UCSD-AML1 (cell line): ENCODE measurements around the gene CDH11.

Experiments used
- DNase-seq: peaks from one replicate; lab custom pipeline; 2025; ENCODE audit not compliant: unreplicated experiment; lab: John Stamatoyannopoulos, UW

Gene CDH11

DNA sequence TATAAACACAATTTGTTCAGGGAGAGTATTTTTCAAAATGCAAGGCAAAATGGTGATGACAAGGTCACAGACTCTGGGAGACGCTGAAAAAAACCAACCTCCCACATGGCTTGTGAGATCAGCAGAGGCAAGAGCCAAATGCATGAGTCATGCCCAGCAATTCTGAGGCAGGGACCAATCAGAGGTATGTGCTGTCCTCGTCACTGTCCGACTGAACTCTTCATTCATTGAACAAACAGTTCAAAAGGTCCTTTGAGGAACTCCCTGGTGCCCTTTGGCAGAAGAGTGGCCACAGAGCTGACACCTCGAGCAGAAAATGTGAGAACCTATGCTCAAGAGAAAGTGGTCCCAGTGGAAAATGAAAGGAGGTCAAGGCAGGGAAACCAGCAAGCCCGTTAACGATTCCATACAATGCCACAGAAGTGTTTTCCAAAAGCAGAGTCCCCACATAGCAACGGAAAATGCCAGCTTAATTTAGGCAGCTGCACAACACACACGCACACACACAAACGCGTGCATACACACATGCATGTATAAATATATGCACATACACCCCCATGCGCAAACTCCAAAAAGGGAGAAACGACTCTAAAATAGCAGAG, 50.9 kb downstream of the CDH11 start:
- no peak for DNase-seq

DNA sequence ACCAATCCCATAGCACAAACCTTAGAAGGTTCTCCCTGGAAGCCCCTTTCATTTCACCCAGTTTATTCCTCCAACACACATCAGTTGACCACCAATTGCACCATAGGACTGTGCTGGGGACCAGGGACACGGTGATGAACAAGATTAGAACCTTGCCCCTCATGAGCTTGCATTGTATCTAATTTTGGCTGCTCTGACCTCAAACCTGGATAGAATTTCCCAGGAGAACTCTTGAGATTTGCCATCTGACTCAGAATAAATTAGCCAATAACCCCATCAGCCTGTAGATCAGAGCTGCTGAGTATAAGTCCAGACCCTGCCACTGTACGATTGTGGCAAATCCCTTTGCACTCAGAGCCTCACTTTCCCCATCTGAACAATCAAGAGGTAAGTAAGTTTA, 52.1 kb downstream of the CDH11 start:
- no peak for DNase-seq

DNA sequence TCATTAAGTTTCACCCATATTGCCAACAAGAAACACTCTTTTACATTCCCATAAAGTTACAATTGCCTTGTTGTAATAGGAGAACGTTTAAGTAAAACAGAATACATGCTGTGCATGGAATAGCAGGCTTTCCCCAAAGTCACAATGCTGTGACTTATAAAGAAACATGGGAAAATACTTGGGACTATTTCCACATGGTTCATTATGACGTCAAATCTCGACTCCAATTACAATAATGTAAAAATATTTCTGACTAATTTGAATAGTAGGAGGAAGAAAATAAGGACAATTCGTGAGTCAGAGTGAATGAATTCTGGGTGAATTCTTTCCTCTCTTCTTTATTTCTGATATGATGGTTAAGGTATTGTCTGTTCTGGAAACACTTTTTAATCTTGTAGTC, 52.8 kb downstream of the CDH11 start:
- DNase-seq: no peak

DNA sequence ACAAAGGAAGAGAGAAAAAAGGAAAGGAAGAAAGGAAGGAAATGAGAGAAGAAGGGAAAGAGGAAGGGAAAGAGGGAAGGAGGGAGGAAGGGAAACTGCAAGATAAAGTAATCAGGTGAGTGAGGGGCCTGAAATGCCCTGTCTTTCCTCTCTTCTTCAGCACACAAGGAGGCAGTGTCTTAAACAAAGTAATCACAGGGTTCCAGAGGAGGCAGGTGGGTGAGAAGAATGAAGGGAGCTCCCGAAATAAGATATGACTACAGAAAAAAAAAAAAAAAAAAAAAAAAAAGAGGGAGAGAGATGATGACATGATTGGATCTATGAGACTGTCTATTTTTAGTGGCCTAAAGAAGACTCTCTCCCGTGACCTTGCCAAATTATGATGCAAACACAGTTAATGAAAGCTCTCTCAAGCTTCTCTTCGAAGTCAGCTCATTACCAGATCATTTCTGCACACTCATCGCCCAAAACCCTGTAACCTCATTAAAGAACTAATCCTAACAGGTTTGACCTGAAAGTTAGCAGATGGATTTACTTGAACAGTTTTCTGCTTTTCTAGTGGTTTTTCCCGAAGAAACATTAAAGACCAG, 53.6 kb downstream of the CDH11 start:
- no peak for DNase-seq

DNA sequence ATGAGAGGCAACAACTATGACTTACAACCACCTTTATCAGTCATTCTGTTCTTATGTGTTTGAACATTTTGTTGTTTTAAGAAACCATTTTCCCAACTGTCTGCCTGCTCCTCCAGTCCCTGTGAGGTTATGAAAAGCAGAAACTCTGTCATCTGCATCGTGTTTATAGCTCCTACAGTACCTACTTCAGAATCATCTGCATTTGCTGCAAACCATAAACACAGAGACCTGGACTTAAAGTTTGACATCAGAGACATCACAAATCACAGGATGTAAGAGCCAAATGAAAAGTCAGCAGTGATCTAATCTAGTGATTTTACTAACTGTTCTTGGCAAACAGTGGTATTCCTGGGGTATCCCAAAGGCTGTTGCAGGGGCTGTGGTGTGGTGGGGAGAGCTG, 55.2 kb downstream of the CDH11 start:
- DNase-seq: no peak

DNA sequence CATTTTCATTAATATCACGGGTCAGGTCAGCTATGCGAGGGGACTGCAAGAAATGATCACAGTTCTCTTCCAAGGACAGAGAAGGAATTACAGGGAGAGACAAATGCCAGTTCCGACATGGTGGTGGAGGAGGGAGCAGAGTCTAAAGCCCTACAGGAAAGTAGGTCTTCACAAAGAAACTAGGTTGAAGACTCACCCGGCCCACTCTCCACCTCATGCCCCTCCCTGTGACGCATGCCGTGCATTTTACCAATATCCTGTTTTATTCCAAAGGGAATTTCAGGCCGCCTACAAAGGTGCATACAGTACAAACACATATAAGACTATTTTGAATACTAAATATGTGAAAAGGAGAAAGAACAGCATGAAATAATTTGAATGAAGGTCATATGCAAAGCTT, 56.8 kb downstream of the CDH11 start:
- no peak for DNase-seq

DNA sequence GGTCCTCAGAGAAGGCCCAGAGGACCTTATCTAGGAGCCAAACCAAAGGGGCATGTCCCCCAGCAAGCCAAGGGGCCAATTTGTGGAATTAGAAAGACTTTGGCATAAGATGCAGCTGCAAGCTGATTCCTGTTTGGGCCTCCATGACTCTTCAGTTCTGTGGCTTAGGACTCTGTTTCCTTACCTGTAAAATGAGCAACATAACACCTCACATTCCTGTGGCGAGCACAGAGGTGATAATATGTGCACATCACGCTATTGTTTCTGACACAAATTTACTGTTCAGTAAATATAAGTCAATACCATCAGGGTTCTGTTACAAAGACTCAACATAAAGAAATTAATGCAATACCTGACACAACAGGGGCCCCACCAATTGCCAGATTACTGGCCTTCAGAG, 57.7 kb downstream of the CDH11 start:
- DNase-seq: no peak

DNA sequence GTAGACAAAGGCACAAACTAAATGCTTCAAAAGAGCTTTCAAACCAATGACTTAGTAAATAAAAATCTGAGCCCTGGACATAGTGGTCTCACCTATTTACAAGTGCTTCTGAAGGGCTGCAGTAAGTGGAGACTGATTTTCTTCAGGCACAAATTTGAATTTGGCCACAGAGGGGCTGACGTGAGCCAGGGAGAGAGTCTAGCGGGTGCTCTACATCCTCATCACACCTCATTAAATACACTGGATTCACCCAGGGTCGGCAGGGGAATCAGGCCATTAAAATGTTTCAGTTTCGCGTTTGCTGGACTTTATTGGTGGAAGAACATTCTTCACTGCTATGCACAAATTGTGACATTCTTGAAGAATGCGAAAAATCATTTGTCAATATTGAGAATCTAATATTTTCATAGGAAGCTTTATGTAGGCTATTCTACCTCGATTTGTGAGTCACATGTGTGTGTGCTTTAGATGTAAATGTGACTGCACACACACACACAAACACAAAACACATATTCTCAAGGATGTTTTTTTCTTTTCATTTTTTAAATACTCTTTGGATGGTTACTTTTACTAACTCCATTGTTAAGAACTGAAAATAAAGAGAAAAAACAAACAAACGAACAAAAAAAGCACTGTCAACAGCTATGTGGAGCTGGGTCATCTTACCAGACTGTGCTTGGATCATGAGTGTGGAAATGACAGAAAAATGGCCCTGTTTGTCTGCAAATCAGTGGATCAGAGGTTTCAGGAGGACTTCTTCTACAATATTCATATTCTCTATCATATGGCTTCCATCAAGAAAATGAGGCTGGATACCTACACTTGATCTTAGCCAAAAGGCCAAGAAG, 58.9 kb downstream of the CDH11 start:
- DNase-seq: no peak

DNA sequence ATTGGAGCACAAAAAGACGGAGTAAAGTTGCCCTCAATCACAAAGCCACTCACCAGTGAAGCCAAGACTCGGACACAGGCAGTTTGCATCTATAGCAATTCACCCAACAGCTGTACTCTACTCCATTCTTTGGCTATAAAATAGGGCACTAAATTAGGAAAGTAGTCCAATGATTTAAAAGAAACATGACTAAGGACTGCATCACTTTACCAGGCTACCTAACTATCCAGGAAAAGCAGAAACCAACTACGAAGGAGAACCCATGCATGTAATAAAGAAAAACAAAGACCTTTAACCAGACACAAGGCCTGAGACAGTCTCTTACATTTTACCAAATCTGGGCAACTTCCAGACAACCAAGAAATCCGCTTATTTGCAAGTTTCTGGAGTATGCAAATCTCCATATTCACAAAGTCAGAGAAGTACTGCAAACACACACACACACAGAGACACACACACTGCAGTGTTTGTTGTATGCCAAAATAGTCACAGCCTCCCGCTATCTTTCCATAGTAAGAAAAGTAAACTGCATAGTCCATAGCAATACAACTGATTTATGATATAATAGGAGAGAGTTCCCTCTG, 59.8 kb downstream of the CDH11 start:
- DNase-seq: no peak

DNA sequence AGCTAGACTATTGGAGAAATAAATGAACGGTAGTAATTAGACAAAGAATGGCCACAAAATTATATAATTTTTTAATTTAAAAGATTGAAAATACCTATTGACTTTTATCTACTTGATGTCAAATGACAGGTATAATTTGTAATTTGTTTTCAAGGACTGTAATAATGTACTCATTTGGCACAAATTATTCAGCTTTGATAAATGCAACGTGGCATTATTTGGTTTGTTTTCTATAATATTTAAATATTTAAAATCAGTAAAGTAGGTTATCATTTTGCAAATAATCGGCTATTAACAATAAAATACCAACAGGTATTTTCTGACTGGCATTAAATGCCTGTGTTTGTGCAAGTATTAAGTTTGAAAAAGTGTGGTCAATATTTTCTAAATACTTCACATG, 60.6 kb downstream of the CDH11 start:
- DNase-seq: no peak

DNA sequence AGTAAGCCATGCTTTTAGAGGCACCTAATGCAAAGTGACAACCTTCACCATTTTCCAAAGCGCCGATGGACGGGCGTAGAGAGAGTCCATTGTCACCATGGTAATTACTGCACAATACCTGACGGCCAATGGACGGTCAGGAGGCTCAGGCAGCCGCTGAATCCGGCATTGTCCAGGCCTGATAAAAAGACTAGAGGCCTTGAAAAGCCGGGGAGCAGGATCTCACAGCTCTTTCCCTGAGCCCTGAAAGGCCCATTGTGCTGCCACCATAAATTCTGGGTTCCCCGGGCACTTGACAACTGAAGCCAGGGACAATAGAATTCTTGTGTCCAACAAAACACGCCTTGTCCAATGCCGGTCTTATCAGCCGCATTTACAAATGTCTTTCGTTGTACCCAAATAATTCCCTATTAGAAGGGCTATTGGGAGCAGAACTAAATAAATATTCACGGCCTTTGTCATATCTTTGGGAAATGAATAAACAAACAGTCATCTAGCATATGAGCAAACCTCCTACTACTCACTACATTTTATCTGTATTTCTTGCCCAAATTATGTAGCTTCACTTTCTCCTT, 62.4 kb downstream of the CDH11 start:
- DNase-seq: no peak

DNA sequence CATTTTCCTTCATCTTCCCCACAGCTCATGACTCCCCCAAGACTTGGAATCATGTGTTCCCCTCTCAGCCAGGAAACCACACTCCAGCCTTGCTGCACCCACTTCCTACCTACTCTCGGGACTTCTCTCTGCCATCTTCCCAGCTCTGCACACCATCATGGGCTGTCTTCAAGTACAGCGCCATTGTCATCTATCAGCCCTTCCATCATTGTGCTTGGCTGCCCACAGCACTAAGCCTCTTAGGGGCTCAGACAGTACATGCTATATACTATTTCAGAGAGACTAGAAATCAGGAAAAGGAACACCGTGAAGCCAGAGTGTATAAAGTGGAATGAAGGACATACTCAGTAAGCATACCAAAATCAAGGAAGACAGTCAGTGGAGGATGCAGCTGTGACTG, 64.7 kb downstream of the CDH11 start:
- DNase-seq: no peak

DNA sequence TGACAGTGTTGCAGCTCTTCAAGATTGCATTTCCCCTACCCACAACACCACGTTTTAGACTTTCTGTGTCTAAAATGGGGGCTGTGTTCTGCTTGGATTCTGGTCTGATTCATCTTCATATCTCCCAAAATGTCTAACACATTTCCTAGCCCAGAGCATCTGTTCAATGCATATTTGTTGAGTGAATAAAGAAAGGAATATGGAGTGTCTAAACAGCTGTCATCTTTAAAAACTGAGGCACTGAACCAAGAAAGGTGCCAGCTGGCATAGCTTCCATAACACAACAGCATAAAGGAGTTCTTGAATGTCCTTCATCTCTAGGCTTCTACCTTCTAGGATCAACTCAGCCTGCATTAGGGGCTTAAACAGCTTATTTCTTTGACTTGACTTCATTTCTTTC, 67.4 kb downstream of the CDH11 start:
- no peak for DNase-seq

DNA sequence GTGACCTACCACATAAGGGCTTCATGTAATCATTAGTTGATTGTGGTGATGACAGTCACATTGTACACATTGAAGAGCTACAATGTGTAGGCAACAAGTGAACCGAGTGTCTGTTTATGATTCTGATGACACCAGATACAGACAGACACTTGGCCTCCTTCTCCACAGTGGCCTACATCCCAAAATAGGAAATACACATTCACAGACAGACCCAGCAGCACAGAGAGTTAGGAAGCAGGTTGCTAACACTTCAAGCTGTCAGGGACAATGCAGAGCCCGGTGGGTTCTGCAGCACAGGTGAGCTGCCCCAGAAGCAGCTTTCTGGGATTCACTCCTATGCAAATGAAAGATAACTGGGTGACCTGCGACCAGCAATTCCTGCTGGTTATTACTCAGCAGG, 72.2 kb downstream of the CDH11 start:
- no peak for DNase-seq

DNA sequence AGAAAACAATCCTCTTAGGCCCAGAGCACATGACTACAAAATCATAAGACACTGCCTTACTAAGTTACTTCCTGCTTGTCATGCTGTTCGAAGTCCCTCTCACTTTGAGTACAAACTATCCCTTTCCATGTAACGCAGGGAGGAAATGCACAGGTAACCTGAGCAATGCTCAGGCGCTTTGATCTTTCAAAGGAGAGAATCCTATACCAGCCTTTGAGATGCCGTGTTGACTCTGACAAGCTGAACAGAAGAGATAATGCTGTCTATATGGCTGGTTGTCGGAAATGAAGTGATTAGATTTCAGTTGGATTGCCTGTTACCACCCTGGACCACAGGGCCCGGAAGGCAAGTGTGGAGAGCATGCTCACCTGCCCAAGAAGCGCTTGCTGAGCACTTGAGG, 75.9 kb downstream of the CDH11 start:
- no peak for DNase-seq

DNA sequence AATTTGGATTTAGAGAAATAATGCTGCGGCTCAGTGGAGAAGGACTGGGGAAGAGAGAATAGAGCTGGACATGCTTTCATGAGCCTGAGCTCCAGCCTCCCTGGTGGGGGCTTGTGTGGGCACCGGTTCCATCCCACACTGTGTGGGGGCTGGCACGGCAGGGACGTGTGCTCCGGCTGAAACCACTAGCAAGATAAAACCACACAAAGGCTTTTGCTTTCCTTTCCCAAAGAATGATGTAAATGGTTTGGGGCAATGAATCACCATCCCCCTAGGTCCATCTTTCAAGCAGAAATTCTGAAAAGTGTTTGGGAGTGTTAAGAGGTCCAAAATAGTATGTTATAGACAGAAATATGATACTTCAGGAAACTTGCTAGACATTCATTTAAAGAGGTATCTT, 77.0 kb downstream of the CDH11 start:
- no peak for DNase-seq

DNA sequence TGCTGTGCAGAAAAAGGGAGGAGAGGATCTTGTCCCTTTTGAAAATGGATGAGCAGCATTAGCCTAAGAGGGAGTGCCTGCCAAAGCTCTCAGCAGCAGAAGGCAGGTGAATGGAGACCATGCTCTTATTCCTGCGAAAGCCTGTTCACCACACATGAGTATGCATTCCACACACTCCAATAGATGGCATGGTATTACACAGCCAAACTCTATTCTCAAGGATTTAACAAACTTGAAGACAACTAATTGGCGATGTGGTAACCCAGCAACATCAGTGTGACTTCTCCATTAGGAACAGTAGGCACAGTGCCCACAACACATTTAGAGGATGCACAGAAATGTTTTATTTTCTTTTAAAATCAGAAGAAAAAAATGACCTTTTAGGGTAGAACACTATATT, 77.8 kb downstream of the CDH11 start:
- no peak for DNase-seq

DNA sequence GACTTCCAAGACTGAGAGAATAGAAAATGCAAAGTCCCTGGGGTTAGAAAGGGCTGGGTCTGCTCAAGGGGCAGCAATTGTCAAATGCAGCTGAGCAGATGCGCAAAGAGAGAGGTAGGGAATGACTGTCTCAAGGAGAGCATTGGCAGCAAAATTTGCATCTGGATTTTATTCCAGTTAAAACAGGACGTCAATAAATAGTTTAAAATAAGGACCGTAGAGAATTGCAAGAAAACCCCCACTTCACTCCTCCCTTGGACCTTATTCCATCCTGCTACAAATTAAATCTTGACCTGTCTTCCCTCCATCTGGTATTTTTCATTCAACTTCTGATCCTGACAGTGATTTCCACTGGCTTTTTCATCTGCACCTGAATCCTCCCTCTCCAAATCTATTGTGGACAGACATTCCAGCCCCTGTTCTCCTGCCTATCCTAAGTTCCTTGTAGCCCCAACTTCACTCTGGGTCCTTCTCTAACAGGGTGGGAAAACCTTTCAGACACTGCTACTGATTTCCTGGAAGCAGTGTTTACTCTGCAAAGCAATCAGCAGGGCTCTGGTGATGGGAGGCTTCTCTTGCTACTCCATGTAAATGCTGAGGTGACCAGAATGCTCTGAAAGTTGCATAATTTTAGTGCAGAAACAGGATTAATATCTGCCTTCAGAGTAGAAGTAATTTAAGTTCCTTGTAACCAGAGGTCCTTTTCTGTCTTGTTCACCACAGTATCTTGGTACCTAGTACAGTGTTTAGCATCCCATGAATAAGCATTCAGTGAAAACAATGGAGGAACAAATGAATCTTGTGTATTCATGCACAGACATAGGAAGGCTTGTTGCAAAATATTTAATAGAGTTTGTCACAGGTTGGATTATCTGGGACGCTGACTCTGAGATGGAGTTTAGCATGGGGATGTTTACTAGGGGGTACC, 79.2 kb downstream of the CDH11 start:
- DNase-seq: no peak

DNA sequence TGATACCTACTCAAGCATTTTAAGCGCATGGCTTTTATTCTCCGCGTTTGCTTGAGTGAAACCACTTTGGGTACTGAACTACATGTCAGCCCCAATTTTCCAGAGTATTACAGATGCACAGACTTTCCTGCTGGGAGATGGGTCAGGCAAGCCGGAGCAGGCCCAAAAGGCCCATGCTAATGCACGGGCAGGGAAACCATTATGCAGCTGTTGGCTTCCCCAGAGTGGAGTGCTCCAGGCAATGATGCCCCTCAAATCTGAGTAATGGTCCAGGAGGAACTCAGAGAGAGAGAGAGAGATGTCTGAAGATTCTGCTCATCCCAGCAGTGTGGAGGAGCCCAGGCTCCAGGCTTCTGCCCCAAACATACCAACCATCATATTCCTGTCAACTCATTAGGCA, 80.2 kb downstream of the CDH11 start:
- no peak for DNase-seq

DNA sequence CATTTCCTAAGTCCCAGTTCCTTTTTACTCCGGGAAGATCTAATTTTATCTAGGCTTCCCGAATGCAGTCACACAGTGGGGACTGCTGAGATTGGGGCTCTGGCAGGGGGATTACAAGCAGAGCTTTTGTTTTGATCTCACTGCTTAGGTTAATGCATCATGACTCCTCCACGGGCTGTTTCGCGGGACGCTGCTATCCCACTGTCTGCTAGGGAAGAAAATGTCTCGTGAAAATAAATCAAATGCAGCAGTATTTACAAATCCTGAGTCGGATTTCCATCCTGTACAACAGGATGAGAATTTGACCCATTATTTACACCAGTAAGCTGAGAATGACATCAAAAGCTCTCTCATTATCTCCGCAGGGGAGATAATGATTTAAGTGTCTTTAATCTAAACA, 83.8 kb downstream of the CDH11 start:
- DNase-seq: no peak

DNA sequence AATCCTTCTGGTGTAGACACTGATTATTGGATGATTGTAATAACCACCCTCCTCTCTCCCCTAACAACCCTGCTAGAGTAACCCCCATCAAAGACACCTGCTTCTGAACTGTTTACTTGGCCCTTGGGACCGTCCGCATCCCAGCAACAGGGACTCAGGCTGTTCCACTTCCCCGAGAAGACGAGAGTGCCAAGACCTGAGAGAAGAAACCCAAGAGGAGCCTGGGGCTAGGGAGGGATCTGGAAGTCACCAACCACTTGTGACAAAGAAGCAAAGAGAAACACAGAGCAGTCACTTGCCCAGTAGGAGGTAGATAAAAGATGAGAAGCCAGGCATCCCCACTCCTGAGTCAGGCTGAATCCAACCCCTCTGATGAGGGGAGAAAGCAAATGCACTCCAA, 84.3 kb downstream of the CDH11 start:
- no peak for DNase-seq
